GM23338 (cell line): ENCODE measurements around the gene LATS2. TPM values are rescaled to one million over a fixed set of nuclear protein-coding genes. Genes with fewer than 3 reads are reported as not detected.

Experiments used
- ATAC-seq: fragments of 200-7000 bp; cut with Tn5 transposase; 3 replicates; pipeline ENCODE4 v1.9.1; 2020
- DNase-seq: peaks from one replicate; pipeline ENCODE4 v3.0.0-alpha.2; 2015; ENCODE audit warnings: low spot score
- H2AFZ ChIP-seq: fragments of 200-600 bp; sonication (generic); 2 replicates; pipeline ENCODE4 v1.8.0; 2016; ENCODE audit warnings: antibody characterized with exemption, mild to moderate bottlenecking, moderate library complexity
- H3F3A ChIP-seq: fragments of 200-600 bp; sonication (generic); replicated peaks from 2 replicates; pipeline ENCODE4 v1.8.0; 2017; ENCODE audit warnings: antibody characterized with exemption, mixed run types, low read depth
- H3K27ac ChIP-seq: fragments of 200-600 bp; sonication (generic); 2 replicates; pipeline ENCODE4 v1.6.1; 2016; ENCODE audit warnings: low read depth
- H3K27me3 ChIP-seq: fragments of 200-600 bp; sonication (generic); 2 replicates; pipeline ENCODE4 v1.8.0; 2016; ENCODE audit warnings: mild to moderate bottlenecking, mixed run types, moderate library complexity; ENCODE audit not compliant: insufficient read depth
- H3K36me3 ChIP-seq: fragments of 200-600 bp; sonication (generic); 2 replicates; pipeline ENCODE4 v1.8.0; 2016; ENCODE audit warnings: mild to moderate bottlenecking; ENCODE audit not compliant: insufficient read depth
- H3K4me1 ChIP-seq: fragments of 200-600 bp; sonication (generic); 2 replicates; pipeline ENCODE4 v1.8.0; 2016; ENCODE audit warnings: mild to moderate bottlenecking, moderate library complexity; ENCODE audit not compliant: insufficient read depth
- H3K4me2 ChIP-seq: fragments of 200-600 bp; sonication (generic); 2 replicates; pipeline ENCODE4 v1.7.1; 2017; ENCODE audit warnings: mixed run types
- H3K4me3 ChIP-seq: fragments of 200-600 bp; sonication (generic); 2 replicates; pipeline ENCODE4 v1.6.1; 2016; ENCODE audit warnings: mixed run types
- H3K79me2 ChIP-seq: fragments of 200-600 bp; sonication (generic); replicated peaks from 2 replicates; pipeline ENCODE4 v1.8.0; 2017; ENCODE audit warnings: mild to moderate bottlenecking; ENCODE audit not compliant: insufficient read depth
- H3K9me2 ChIP-seq: fragments of 200-600 bp; sonication (generic); 2 replicates; pipeline ENCODE4 v1.8.0; 2017; ENCODE audit not compliant: insufficient read depth
- H4K20me1 ChIP-seq: fragments of 200-600 bp; sonication (generic); replicated peaks from 2 replicates; pipeline ENCODE4 v1.8.0; 2017; ENCODE audit warnings: mild to moderate bottlenecking; ENCODE audit not compliant: insufficient read depth
- H3K27ac Mint-ChIP-seq: 2 replicates; pipeline ENCODE4 v1.8.0; 2020; ENCODE audit warnings: inconsistent platforms, mild to moderate bottlenecking, moderate library complexity, mixed read lengths
- H3K27me3 Mint-ChIP-seq: 3 replicates; pipeline ENCODE4 v1.8.0; 2022; ENCODE audit warnings: low read depth, mild to moderate bottlenecking, moderate library complexity, mixed read lengths, inconsistent platforms; ENCODE audit not compliant: insufficient read depth, poor library complexity
- H3K36me3 Mint-ChIP-seq: 3 replicates; pipeline ENCODE4 v1.8.0; 2021; ENCODE audit warnings: low read depth, mild to moderate bottlenecking, inconsistent platforms, moderate library complexity, mixed read lengths
- H3K4me1 Mint-ChIP-seq: 3 replicates; pipeline ENCODE4 v1.8.0; 2020; ENCODE audit warnings: mild to moderate bottlenecking, inconsistent platforms, mixed read lengths
- H3K4me3 Mint-ChIP-seq: 3 replicates; pipeline ENCODE4 v1.8.0; 2021; ENCODE audit warnings: moderate library complexity, mild to moderate bottlenecking, inconsistent platforms, mixed read lengths
- H3K9me3 Mint-ChIP-seq: 3 replicates; pipeline ENCODE4 v1.8.0; 2020; ENCODE audit warnings: moderate library complexity, mild to moderate bottlenecking, inconsistent platforms, mixed read lengths
- CREB1 ChIP-seq: fragments of 250-450 bp; sonication (Bioruptor Pico); IDR thresholded peaks from 2 replicates; pipeline ENCODE4 v1.5.0; 2020; ENCODE audit warnings: low read depth, mild to moderate bottlenecking, moderate library complexity
- EZH2 ChIP-seq: fragments of 200-600 bp; sonication (generic); IDR thresholded peaks from one replicate; pipeline ENCODE4 v1.8.0; 2017; ENCODE audit warnings: antibody characterized with exemption, mild to moderate bottlenecking, low read depth; ENCODE audit not compliant: unreplicated experiment
- EZH2phosphoT487 ChIP-seq: fragments of 200-600 bp; sonication (generic); IDR thresholded peaks from one replicate; pipeline ENCODE4 v1.8.1; 2018; ENCODE audit warnings: antibody characterized with exemption; ENCODE audit not compliant: unreplicated experiment
- JUNB ChIP-seq: IDR thresholded peaks from one replicate; pipeline ENCODE4 v1.6.1; 2016; ENCODE audit warnings: antibody characterized with exemption; ENCODE audit not compliant: unreplicated experiment
- NANOG ChIP-seq: IDR thresholded peaks from 2 replicates; pipeline ENCODE4 v1.6.1; 2016; ENCODE audit warnings: antibody characterized with exemption, borderline replicate concordance
- POLR2AphosphoS5 ChIP-seq: IDR thresholded peaks from 2 replicates; pipeline ENCODE4 v1.6.1; 2016; ENCODE audit warnings: antibody characterized with exemption, low read depth
- STAT1 ChIP-seq: IDR thresholded peaks from one replicate; pipeline ENCODE4 v1.6.1; 2016; ENCODE audit warnings: antibody characterized with exemption; ENCODE audit not compliant: unreplicated experiment
- ZNF114 ChIP-seq: fragments of 250-450 bp; sonication (Bioruptor Pico); IDR thresholded peaks from 2 replicates; pipeline ENCODE4 v1.5.0; 2020; ENCODE audit warnings: mild to moderate bottlenecking, moderate library complexity
- ZNF331 ChIP-seq: fragments of 250-450 bp; sonication (Bioruptor Pico); IDR thresholded peaks from 2 replicates; pipeline ENCODE4 v1.5.0; 2020; ENCODE audit warnings: low read depth, mild to moderate bottlenecking, moderate library complexity
- polyA plus RNA-seq: library from polyadenylated mRNA; unstranded; fragments of >200 nt; fragmentation: Nextera tagmentation; extraction: Ambion mirVana; gene quantifications from 2 replicates; pipeline ENCODE4 v1.2.1, GENCODE V29; 2016
- total RNA-seq: library from RNA; depleted of rRNA; stranded (reverse); fragments of >200 nt; shearing (Covaris generic); gene quantifications from 2 replicates; pipeline ENCODE4 v1.2.3, GENCODE V29; 2014
- TF ChIP-seq, protein P1 (sequence below), 2 experiments: fragments of 200-600 bp in 1 of 2; sonication (generic) in 1 of 2; conservative IDR thresholded peaks; 2 replicates each; pipeline versions ENCODE4 v1.5.1 to v1.6.1; 2016 to 2017; ENCODE audit warnings: antibody characterized with exemption in 2 of 2, low read depth in 2 of 2, mild to moderate bottlenecking in 2 of 2, moderate library complexity in 1 of 2
- TF ChIP-seq, protein P2 (sequence below): IDR thresholded peaks from 2 replicates; pipeline ENCODE4 v1.6.1; 2016; ENCODE audit warnings: antibody characterized with exemption
- TF ChIP-seq, protein P3 (sequence below): IDR thresholded peaks from one replicate; pipeline ENCODE4 v1.6.1; 2018; ENCODE audit warnings: antibody characterized with exemption; ENCODE audit not compliant: unreplicated experiment
- TF ChIP-seq, protein P4 (sequence below): fragments of 250-450 bp; sonication (Bioruptor Pico); IDR thresholded peaks from 2 replicates; pipeline ENCODE4 v1.5.0; 2020; ENCODE audit warnings: mild to moderate bottlenecking, moderate library complexity

Gene LATS2
- total and polyA plus RNA-seq, 2 experiments from 2014 or later = 10.5 to 25.4 TPM

DNA sequence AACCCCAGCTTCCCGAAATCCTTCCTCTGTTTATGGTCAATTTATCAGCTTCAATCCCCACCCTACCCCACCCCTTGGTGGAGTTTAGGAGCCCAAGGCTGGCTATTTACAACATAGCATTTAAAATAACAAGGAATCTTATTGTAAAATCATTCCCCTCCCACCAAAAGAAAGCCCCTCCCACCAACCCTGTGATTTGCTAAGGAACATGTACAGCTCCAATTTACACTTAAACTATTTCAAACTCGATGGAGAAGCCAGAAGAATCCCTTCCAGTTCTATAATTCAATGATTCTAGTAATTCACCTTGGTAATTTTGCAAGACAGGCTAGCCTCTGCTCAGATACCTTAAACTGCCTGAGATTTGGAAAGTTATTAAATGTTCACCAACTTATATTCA, 3.0 kb downstream of the LATS2 start:
- Mint-ChIP-seq H3K27me3 (peaks cover 16% of the 10 kb centered on the region), H3K9me3 (no peaks in the 10 kb centered on the region; the same call in 2 of the 3 replicates), H3K4me1 (peaks cover 54% of the 10 kb centered on the region), H3K4me3 (peak overlapping the region; percentile 46), H3K27ac (no peak overlapping the region), H3K36me3 (peaks cover 18% of the 10 kb centered on the region; the same call in 2 of the 3 replicates)
- Histone ChIP-seq H3K79me2 (peaks cover 71% of the 10 kb centered on the region), H3K9me2 (no peaks in the 10 kb centered on the region), H3K36me3 (0 out of 2 replicates have a peak, but pooled peaks cover 3% of the 10 kb centered on the region), H3K27me3 (no peaks in the 10 kb centered on the region), H3K4me1 (peaks cover 48% of the 10 kb centered on the region), H3K4me2 (peak overlapping the region; percentile 88), H3K4me3 (peak overlapping the region; percentile 84), H3K27ac (no peak overlapping the region), H3F3A (peaks cover 4% of the 10 kb centered on the region; the same call in 1 of the 2 replicates), H4K20me1 (peaks cover 31% of the 10 kb centered on the region), H2AFZ (no peak overlapping the region)
- DNase-seq = peak; percentile 52
- no peak for TF ChIP-seq JUNB
- no peak for TF ChIP-seq POLR2AphosphoS5
- TF ChIP-seq NANOG = no peak
- no peak for TF ChIP-seq CREB1 (CRISPR knock-in tag)
- TF ChIP-seq, protein P1, sequence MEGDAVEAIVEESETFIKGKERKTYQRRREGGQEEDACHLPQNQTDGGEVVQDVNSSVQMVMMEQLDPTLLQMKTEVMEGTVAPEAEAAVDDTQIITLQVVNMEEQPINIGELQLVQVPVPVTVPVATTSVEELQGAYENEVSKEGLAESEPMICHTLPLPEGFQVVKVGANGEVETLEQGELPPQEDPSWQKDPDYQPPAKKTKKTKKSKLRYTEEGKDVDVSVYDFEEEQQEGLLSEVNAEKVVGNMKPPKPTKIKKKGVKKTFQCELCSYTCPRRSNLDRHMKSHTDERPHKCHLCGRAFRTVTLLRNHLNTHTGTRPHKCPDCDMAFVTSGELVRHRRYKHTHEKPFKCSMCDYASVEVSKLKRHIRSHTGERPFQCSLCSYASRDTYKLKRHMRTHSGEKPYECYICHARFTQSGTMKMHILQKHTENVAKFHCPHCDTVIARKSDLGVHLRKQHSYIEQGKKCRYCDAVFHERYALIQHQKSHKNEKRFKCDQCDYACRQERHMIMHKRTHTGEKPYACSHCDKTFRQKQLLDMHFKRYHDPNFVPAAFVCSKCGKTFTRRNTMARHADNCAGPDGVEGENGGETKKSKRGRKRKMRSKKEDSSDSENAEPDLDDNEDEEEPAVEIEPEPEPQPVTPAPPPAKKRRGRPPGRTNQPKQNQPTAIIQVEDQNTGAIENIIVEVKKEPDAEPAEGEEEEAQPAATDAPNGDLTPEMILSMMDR (conservative IDR thresholded peaks at IDR 0.05; ENCODE audit: low read depth in 2 of 2) = no peak
- no peak for TF ChIP-seq STAT1
- TF ChIP-seq ZNF331 (CRISPR knock-in tag) = no peak
- no peak for TF ChIP-seq EZH2
- TF ChIP-seq, protein P2, sequence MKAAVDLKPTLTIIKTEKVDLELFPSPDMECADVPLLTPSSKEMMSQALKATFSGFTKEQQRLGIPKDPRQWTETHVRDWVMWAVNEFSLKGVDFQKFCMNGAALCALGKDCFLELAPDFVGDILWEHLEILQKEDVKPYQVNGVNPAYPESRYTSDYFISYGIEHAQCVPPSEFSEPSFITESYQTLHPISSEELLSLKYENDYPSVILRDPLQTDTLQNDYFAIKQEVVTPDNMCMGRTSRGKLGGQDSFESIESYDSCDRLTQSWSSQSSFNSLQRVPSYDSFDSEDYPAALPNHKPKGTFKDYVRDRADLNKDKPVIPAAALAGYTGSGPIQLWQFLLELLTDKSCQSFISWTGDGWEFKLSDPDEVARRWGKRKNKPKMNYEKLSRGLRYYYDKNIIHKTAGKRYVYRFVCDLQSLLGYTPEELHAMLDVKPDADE = no peak
- TF ChIP-seq, protein P3, sequence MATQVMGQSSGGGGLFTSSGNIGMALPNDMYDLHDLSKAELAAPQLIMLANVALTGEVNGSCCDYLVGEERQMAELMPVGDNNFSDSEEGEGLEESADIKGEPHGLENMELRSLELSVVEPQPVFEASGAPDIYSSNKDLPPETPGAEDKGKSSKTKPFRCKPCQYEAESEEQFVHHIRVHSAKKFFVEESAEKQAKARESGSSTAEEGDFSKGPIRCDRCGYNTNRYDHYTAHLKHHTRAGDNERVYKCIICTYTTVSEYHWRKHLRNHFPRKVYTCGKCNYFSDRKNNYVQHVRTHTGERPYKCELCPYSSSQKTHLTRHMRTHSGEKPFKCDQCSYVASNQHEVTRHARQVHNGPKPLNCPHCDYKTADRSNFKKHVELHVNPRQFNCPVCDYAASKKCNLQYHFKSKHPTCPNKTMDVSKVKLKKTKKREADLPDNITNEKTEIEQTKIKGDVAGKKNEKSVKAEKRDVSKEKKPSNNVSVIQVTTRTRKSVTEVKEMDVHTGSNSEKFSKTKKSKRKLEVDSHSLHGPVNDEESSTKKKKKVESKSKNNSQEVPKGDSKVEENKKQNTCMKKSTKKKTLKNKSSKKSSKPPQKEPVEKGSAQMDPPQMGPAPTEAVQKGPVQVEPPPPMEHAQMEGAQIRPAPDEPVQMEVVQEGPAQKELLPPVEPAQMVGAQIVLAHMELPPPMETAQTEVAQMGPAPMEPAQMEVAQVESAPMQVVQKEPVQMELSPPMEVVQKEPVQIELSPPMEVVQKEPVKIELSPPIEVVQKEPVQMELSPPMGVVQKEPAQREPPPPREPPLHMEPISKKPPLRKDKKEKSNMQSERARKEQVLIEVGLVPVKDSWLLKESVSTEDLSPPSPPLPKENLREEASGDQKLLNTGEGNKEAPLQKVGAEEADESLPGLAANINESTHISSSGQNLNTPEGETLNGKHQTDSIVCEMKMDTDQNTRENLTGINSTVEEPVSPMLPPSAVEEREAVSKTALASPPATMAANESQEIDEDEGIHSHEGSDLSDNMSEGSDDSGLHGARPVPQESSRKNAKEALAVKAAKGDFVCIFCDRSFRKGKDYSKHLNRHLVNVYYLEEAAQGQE = no peak
- TF ChIP-seq EZH2phosphoT487 = no peak
- TF ChIP-seq, protein P4, sequence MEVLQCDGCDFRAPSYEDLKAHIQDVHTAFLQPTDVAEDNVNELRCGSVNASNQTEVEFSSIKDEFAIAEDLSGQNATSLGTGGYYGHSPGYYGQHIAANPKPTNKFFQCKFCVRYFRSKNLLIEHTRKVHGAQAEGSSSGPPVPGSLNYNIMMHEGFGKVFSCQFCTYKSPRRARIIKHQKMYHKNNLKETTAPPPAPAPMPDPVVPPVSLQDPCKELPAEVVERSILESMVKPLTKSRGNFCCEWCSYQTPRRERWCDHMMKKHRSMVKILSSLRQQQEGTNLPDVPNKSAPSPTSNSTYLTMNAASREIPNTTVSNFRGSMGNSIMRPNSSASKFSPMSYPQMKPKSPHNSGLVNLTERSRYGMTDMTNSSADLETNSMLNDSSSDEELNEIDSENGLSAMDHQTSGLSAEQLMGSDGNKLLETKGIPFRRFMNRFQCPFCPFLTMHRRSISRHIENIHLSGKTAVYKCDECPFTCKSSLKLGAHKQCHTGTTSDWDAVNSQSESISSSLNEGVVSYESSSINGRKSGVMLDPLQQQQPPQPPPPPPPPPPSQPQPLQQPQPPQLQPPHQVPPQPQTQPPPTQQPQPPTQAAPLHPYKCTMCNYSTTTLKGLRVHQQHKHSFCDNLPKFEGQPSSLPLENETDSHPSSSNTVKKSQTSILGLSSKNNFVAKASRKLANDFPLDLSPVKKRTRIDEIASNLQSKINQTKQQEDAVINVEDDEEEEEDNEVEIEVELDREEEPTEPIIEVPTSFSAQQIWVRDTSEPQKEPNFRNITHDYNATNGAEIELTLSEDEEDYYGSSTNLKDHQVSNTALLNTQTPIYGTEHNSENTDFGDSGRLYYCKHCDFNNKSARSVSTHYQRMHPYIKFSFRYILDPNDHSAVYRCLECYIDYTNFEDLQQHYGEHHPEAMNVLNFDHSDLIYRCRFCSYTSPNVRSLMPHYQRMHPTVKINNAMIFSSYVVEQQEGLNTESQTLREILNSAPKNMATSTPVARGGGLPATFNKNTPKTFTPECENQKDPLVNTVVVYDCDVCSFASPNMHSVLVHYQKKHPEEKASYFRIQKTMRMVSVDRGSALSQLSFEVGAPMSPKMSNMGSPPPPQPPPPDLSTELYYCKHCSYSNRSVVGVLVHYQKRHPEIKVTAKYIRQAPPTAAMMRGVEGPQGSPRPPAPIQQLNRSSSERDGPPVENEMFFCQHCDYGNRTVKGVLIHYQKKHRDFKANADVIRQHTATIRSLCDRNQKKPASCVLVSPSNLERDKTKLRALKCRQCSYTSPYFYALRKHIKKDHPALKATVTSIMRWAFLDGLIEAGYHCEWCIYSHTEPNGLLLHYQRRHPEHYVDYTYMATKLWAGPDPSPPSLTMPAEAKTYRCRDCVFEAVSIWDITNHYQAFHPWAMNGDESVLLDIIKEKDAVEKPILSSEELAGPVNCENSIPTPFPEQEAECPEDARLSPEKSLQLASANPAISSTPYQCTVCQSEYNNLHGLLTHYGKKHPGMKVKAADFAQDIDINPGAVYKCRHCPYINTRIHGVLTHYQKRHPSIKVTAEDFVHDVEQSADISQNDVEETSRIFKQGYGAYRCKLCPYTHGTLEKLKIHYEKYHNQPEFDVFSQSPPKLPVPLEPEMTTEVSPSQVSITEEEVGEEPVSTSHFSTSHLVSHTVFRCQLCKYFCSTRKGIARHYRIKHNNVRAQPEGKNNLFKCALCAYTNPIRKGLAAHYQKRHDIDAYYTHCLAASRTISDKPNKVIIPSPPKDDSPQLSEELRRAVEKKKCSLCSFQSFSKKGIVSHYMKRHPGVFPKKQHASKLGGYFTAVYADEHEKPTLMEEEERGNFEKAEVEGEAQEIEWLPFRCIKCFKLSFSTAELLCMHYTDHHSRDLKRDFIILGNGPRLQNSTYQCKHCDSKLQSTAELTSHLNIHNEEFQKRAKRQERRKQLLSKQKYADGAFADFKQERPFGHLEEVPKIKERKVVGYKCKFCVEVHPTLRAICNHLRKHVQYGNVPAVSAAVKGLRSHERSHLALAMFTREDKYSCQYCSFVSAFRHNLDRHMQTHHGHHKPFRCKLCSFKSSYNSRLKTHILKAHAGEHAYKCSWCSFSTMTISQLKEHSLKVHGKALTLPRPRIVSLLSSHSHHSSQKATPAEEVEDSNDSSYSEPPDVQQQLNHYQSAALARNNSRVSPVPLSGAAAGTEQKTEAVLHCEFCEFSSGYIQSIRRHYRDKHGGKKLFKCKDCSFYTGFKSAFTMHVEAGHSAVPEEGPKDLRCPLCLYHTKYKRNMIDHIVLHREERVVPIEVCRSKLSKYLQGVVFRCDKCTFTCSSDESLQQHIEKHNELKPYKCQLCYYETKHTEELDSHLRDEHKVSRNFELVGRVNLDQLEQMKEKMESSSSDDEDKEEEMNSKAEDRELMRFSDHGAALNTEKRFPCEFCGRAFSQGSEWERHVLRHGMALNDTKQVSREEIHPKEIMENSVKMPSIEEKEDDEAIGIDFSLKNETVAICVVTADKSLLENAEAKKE (CRISPR knock-in tag) = no peak
- no peak for TF ChIP-seq ZNF114 (CRISPR knock-in tag)
- no peak for ATAC-seq
